Measurements from ENCODE around the gene ZNF385B.

The ZNF385B gene

DNA sequence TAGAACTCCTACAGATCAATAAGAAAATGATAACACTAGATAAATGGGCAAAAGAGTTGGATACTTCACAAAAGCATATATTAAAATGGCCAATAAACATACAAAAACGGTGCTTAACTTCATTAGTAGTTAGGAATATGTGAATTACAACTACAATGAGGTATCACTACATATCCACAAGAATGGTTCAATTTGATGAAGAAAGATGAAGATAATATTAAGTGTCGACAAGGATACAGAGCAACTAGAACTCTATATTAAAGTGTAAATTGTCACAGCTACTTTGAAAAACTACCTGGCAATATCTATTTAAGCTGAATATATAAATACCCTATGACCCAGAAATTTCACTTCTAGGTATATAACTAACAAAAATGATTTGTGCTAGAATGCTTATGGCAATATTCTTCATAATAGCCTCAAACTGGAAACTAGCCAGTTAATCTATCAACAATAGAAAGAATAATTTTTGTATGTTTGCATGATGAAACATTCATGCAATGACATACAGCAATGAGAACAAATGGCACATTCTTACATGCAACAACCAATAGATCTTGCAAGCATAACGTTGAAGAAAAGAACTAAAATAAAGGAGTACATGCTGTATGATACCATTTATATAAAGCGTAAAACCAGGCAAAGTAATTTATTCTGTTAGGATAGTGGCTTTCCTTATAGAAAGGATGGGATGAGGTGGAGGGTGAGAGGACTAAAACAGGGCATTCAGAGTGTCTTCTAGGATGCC lies 306.6 kb downstream of the ZNF385B start:
- Histone ChIP-seq H2AK5ac (ENCODE audit: low read length) (no peak overlapping the region), H3K56ac (ENCODE audit: low read length) (no peak overlapping the region), H3K27ac (ENCODE audit: low read depth, low read length) (no peak overlapping the region), H2BK5ac (ENCODE audit: low read length) (no peak overlapping the region), H3K27me3 (ENCODE audit: insufficient read depth, low read length, poor library complexity) (no peaks in the 10 kb centered on the region), H3K4me1 (ENCODE audit: control insufficient read depth, low read depth, low read length) (no peaks in the 10 kb centered on the region), H3K4me3 (ENCODE audit: low read length) (no peak overlapping the region), H4K5ac (ENCODE audit: low read length) (no peak overlapping the region), H3K79me1 (ENCODE audit: low read length) (no peaks in the 10 kb centered on the region), H2BK15ac (replicated peaks; ENCODE audit: low read depth) (no peak overlapping the region), H2BK120ac (ENCODE audit: low read depth, low read length) (no peak overlapping the region), H3K9ac (ENCODE audit: low read length) (no peak overlapping the region), H3K4me2 (ENCODE audit: low read length) (no peak overlapping the region), H3K36me3 (ENCODE audit: control insufficient read depth, insufficient read depth, low read length) (no peaks in the 10 kb centered on the region), H4K8ac (ENCODE audit: low read depth, low read length) (no peak overlapping the region), H3K4ac (ENCODE audit: low read depth, low read length) (no peak overlapping the region), H3K23ac (ENCODE audit: low read length) (no peak overlapping the region), H3K18ac (ENCODE audit: low read length) (no peak overlapping the region), H3K79me2 (ENCODE audit: control insufficient read depth, insufficient read depth, low read length) (no peaks in the 10 kb centered on the region)
- no CpG with 5 or more reads among the region's 4 CpGs for WGBS (ENCODE audit: extremely low coverage, insufficient coverage, low lambda C conversion rate)
- no peak for DNase-seq

- H3K4me3 ChIP-seq (ENCODE audit: low read length): no peak overlapping the region
- no peak for DNase-seq
- no peak overlapping the region for H2BK120ac ChIP-seq (ENCODE audit: low read depth, low read length)
- H2AK5ac ChIP-seq (ENCODE audit: low read length): no peak overlapping the region
- H3K56ac ChIP-seq (ENCODE audit: low read length): no peak overlapping the region
- no peak overlapping the region for H3K9ac ChIP-seq (ENCODE audit: low read length)
- H3K79me2 ChIP-seq (ENCODE audit: control insufficient read depth, insufficient read depth, low read length): no peaks in the 10 kb centered on the region
- H3K27ac ChIP-seq (ENCODE audit: low read depth, low read length): no peak overlapping the region
- no peak overlapping the region for H3K23ac ChIP-seq (ENCODE audit: low read length)
- H3K79me1 ChIP-seq (ENCODE audit: low read length): no peaks in the 10 kb centered on the region
- H3K18ac ChIP-seq (ENCODE audit: low read length): no peak overlapping the region
- H3K36me3 ChIP-seq (ENCODE audit: control insufficient read depth, insufficient read depth, low read length): no peaks in the 10 kb centered on the region
- no peaks in the 10 kb centered on the region for H3K4me1 ChIP-seq (ENCODE audit: control insufficient read depth, low read depth, low read length)
- no CpG with 5 or more reads among the region's 3 CpGs for WGBS (ENCODE audit: extremely low coverage, insufficient coverage, low lambda C conversion rate)
- no peak overlapping the region for H4K8ac ChIP-seq (ENCODE audit: low read depth, low read length)
- no peak overlapping the region for H3K4ac ChIP-seq (ENCODE audit: low read depth, low read length)
- H3K4me2 ChIP-seq (ENCODE audit: low read length): no peak overlapping the region
- H2BK5ac ChIP-seq (ENCODE audit: low read length): no peak overlapping the region
- H4K5ac ChIP-seq (ENCODE audit: low read length): no peak overlapping the region
- H2BK15ac ChIP-seq (replicated peaks; ENCODE audit: low read depth): no peak overlapping the region
- no peaks in the 10 kb centered on the region for H3K27me3 ChIP-seq (ENCODE audit: insufficient read depth, low read length, poor library complexity)
Measured at GRCh38 chr2:179553382-179553781, 308.0 kb downstream of the ZNF385B start.

DNA sequence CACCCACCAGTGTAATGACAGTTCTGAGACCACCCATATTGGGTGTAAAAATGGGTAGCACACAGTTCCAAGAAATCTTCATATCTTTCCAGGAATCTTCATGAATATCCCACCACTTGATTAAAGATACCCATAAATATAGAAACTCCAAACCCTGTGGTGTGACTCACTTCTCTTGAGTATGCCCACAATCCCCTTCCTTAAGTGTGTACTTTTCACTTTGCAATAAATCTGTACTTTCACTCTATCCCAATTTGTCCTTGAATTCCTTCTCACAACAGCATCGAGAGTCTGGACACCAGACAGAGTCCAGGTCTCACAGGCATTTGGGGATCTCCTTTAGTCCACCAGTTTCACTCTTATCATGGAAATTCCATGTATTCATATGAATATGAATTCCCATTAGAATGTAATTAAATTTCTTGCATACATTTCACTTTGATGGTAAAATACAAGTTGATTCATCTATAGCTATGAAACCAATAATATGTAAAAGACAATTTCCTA lies 309.8 kb downstream of the ZNF385B start:
- no CpG with 5 or more reads among the region's 1 CpG for WGBS (ENCODE audit: extremely low coverage, insufficient coverage, low lambda C conversion rate)

DNA sequence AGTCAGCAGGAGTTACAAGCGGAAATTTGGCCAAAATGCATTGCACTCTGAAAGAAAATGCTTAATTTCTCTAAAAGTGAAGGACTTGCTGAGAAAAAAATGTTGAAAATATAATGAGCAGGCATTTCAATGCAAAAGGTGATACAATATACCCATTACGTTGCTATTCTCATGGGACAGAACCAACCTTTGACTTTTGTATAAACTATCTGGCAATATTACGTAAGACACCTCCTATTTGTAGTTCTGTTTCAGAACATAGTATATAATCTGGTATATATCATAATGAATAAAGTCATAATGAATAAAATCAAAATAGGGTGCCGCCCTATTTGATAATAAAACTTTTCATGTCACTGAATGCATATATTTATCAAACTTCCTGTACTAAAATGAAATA lies 310.6 kb downstream of the ZNF385B start:
- Histone ChIP-seq H3K4ac (ENCODE audit: low read depth, low read length) (no peak overlapping the region), H2BK5ac (ENCODE audit: low read length) (no peak overlapping the region), H3K4me2 (ENCODE audit: low read length) (no peak overlapping the region), H3K4me3 (ENCODE audit: low read length) (no peak overlapping the region), H3K23ac (ENCODE audit: low read length) (no peak overlapping the region), H2BK120ac (ENCODE audit: low read depth, low read length) (no peak overlapping the region), H4K5ac (ENCODE audit: low read length) (no peak overlapping the region), H3K79me1 (ENCODE audit: low read length) (no peaks in the 10 kb centered on the region), H4K8ac (ENCODE audit: low read depth, low read length) (no peak overlapping the region), H3K27me3 (ENCODE audit: insufficient read depth, low read length, poor library complexity) (no peaks in the 10 kb centered on the region), H3K4me1 (ENCODE audit: control insufficient read depth, low read depth, low read length) (no peaks in the 10 kb centered on the region), H3K9ac (ENCODE audit: low read length) (no peak overlapping the region), H3K56ac (ENCODE audit: low read length) (no peak overlapping the region), H2BK15ac (replicated peaks; ENCODE audit: low read depth) (no peak overlapping the region), H3K27ac (ENCODE audit: low read depth, low read length) (no peak overlapping the region), H2AK5ac (ENCODE audit: low read length) (no peak overlapping the region), H3K18ac (ENCODE audit: low read length) (no peak overlapping the region), H3K79me2 (ENCODE audit: control insufficient read depth, insufficient read depth, low read length) (no peaks in the 10 kb centered on the region), H3K36me3 (ENCODE audit: control insufficient read depth, insufficient read depth, low read length) (no peaks in the 10 kb centered on the region)
- no peak for DNase-seq
- no CpG with 5 or more reads among the region's 4 CpGs for WGBS (ENCODE audit: extremely low coverage, insufficient coverage, low lambda C conversion rate)

More for the DNA sequence above, 309.8 kb downstream of the ZNF385B start:
- no peak overlapping the region for H2BK5ac ChIP-seq (ENCODE audit: low read length)
- no peaks in the 10 kb centered on the region for H3K79me1 ChIP-seq (ENCODE audit: low read length)
- DNase-seq: no peak
- no peak overlapping the region for H3K27ac ChIP-seq (ENCODE audit: low read depth, low read length)
- no peak overlapping the region for H2BK15ac ChIP-seq (replicated peaks; ENCODE audit: low read depth)
- no peak overlapping the region for H2AK5ac ChIP-seq (ENCODE audit: low read length)
- H3K4me3 ChIP-seq (ENCODE audit: low read length): no peak overlapping the region
- H3K18ac ChIP-seq (ENCODE audit: low read length): no peak overlapping the region
- no peak overlapping the region for H3K4ac ChIP-seq (ENCODE audit: low read depth, low read length)
- no peak overlapping the region for H3K23ac ChIP-seq (ENCODE audit: low read length)
- H4K8ac ChIP-seq (ENCODE audit: low read depth, low read length): no peak overlapping the region
- H3K56ac ChIP-seq (ENCODE audit: low read length): no peak overlapping the region
- H3K36me3 ChIP-seq (ENCODE audit: control insufficient read depth, insufficient read depth, low read length): no peaks in the 10 kb centered on the region
- no peaks in the 10 kb centered on the region for H3K79me2 ChIP-seq (ENCODE audit: control insufficient read depth, insufficient read depth, low read length)
- H3K4me1 ChIP-seq (ENCODE audit: control insufficient read depth, low read depth, low read length): no peaks in the 10 kb centered on the region
- H2BK120ac ChIP-seq (ENCODE audit: low read depth, low read length): peak overlapping the region; percentile 36
- no peak overlapping the region for H3K9ac ChIP-seq (ENCODE audit: low read length)
- no peaks in the 10 kb centered on the region for H3K27me3 ChIP-seq (ENCODE audit: insufficient read depth, low read length, poor library complexity)
- no peak overlapping the region for H4K5ac ChIP-seq (ENCODE audit: low read length)
- H3K4me2 ChIP-seq (ENCODE audit: low read length): no peak overlapping the region

GRCh38 chr2:179550214-179550613 lies 311.2 kb downstream of the ZNF385B start:
- DNase-seq: peak; percentile 94
- no peak overlapping the region for H3K9ac ChIP-seq (ENCODE audit: low read length)

DNA sequence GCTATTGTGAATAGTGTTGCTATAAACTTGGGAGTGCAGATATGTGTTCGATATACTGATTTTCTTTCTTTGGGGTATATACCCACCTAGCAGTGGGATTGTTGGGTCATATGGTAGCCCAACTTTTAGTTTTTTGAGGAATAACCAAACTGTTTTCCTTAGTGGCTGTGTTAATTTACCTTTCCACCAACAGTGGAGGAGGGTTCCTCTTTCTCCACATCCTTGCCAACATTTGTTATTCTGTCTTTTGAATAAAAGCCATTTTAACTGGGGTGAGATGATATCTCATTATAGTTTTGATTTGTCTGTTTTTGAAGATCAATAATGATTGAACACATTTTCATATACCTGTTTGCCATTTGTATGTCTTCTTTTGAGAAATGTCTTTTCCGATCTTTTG lies 314.8 kb downstream of the ZNF385B start:
- no peak overlapping the region for H3K18ac ChIP-seq (ENCODE audit: low read length)
- no peak overlapping the region for H4K5ac ChIP-seq (ENCODE audit: low read length)
- H2BK5ac ChIP-seq (ENCODE audit: low read length): no peak overlapping the region
- no peaks in the 10 kb centered on the region for H3K4me1 ChIP-seq (ENCODE audit: control insufficient read depth, low read depth, low read length)
- H2BK120ac ChIP-seq (ENCODE audit: low read depth, low read length): no peak overlapping the region
- H3K9ac ChIP-seq (ENCODE audit: low read length): no peak overlapping the region
- H3K4me2 ChIP-seq (ENCODE audit: low read length): no peak overlapping the region
- no peaks in the 10 kb centered on the region for H3K36me3 ChIP-seq (ENCODE audit: control insufficient read depth, insufficient read depth, low read length)
- H3K4ac ChIP-seq (ENCODE audit: low read depth, low read length): no peak overlapping the region
- H3K4me3 ChIP-seq (ENCODE audit: low read length): no peak overlapping the region
- H3K56ac ChIP-seq (ENCODE audit: low read length): no peak overlapping the region
- H3K27me3 ChIP-seq (ENCODE audit: insufficient read depth, low read length, poor library complexity): no peaks in the 10 kb centered on the region
- no CpG with 5 or more reads among the region's 2 CpGs for WGBS (ENCODE audit: extremely low coverage, insufficient coverage, low lambda C conversion rate)
- no peaks in the 10 kb centered on the region for H3K79me2 ChIP-seq (ENCODE audit: control insufficient read depth, insufficient read depth, low read length)
- H2AK5ac ChIP-seq (ENCODE audit: low read length): no peak overlapping the region
- H3K27ac ChIP-seq (ENCODE audit: low read depth, low read length): no peak overlapping the region
- no peak overlapping the region for H2BK15ac ChIP-seq (replicated peaks; ENCODE audit: low read depth)
- no peak overlapping the region for H4K8ac ChIP-seq (ENCODE audit: low read depth, low read length)
- H3K23ac ChIP-seq (ENCODE audit: low read length): no peak overlapping the region
- H3K79me1 ChIP-seq (ENCODE audit: low read length): no peaks in the 10 kb centered on the region
- no peak for DNase-seq

More at GRCh38 chr2:179550214-179550613, 311.2 kb downstream of the ZNF385B start:
- no peaks in the 10 kb centered on the region for H3K79me1 ChIP-seq (ENCODE audit: low read length)
- H3K36me3 ChIP-seq (ENCODE audit: control insufficient read depth, insufficient read depth, low read length): no peaks in the 10 kb centered on the region
- no peak overlapping the region for H3K4ac ChIP-seq (ENCODE audit: low read depth, low read length)
- WGBS (ENCODE audit: extremely low coverage, insufficient coverage, low lambda C conversion rate): no CpG with 5 or more reads among the region's 1 CpG
- no peak overlapping the region for H2AK5ac ChIP-seq (ENCODE audit: low read length)
- no peaks in the 10 kb centered on the region for H3K79me2 ChIP-seq (ENCODE audit: control insufficient read depth, insufficient read depth, low read length)
- no peak overlapping the region for H2BK120ac ChIP-seq (ENCODE audit: low read depth, low read length)
- no peak overlapping the region for H4K8ac ChIP-seq (ENCODE audit: low read depth, low read length)
- H3K23ac ChIP-seq (ENCODE audit: low read length): no peak overlapping the region
- H3K27ac ChIP-seq (ENCODE audit: low read depth, low read length): no peak overlapping the region
- no peaks in the 10 kb centered on the region for H3K27me3 ChIP-seq (ENCODE audit: insufficient read depth, low read length, poor library complexity)
- H2BK5ac ChIP-seq (ENCODE audit: low read length): no peak overlapping the region
- H3K56ac ChIP-seq (ENCODE audit: low read length): no peak overlapping the region
- H4K5ac ChIP-seq (ENCODE audit: low read length): no peak overlapping the region
- H3K18ac ChIP-seq (ENCODE audit: low read length): no peak overlapping the region
- H3K4me1 ChIP-seq (ENCODE audit: control insufficient read depth, low read depth, low read length): no peaks in the 10 kb centered on the region
- H2BK15ac ChIP-seq (replicated peaks; ENCODE audit: low read depth): no peak overlapping the region
- no peak overlapping the region for H3K4me2 ChIP-seq (ENCODE audit: low read length)
- H3K4me3 ChIP-seq (ENCODE audit: low read length): no peak overlapping the region

Measured in mesendoderm (in vitro differentiated cells).